HCT116 (cell line): ENCODE results near the gene SCGN. TPM values are rescaled to one million over a fixed set of nuclear protein-coding genes. Genes with fewer than 3 reads are reported as not detected.

ENCODE experiments used
- ATAC-seq: fragments of 200-7000 bp; cut with Tn5 transposase; 2 replicates; pipeline ENCODE4 v1.9.1; 2020; ENCODE audit warnings: mild to moderate bottlenecking, moderate library complexity
- BruUV-seq: library from RNA; stranded (reverse); fragments of 400-500 nt; replicated peaks from 2 replicates; lab custom pipeline; 2021; lab: Mats Ljungman, UMichigan
- CTCF ChIA-PET: fragments of 300-600 bp; sonication (Branson Sonifier 250); formaldehyde crosslinking; loops from one replicate; lab custom pipeline; 2021; ENCODE audit warnings: antibody characterized with exemption; lab: Charles Lee
- POLR2A ChIA-PET: fragments of 300-600, 350-600 bp; sonication (Branson Sonifier 250); formaldehyde crosslinking; loops from one replicate; lab custom pipeline; 2021; ENCODE audit warnings: antibody characterized with exemption; lab: Charles Lee
- RAD21 ChIA-PET, 2 experiments: fragments of 300-600 bp; sonication (Branson Sonifier 250); formaldehyde crosslinking; loops; one replicate each; lab custom pipeline; 2023; ENCODE audit warnings: low total read pairs in 2 of 2; ENCODE audit not compliant: uncharacterized antibody in 2 of 2, unreplicated experiment in 2 of 2, low non-redundant PET in 1 of 2; lab: Charles Lee
- DNase-seq: peaks from one replicate; pipeline ENCODE4 v3.0.0-alpha.2; 2010; ENCODE audit warnings: low read depth, low spot score
- H2AFZ ChIP-seq: fragments of 200-600 bp; shearing (Covaris generic), sonication (generic); 2 replicates; pipeline ENCODE4 v1.6.1; 2017; ENCODE audit warnings: low read depth, mixed run types, mixed read lengths, antibody characterized with exemption, low read length; ENCODE audit not compliant: poor library complexity, severe bottlenecking
- H3K27ac ChIP-seq: 2 replicates; pipeline ENCODE4 v1.5.1; 2012; ENCODE audit warnings: low read depth, low read length
- H3K27me3 ChIP-seq: fragments of 200-600 bp; sonication (generic); 2 replicates; pipeline ENCODE4 v1.6.1; 2016; ENCODE audit warnings: mixed run types, low read length, mixed read lengths; ENCODE audit not compliant: insufficient read depth
- H3K36me3 ChIP-seq, 2 experiments: fragments of 200-500 bp in 1 of 2; fragments of 200-600 bp in 1 of 2; sonication (Bioruptor generic) in 1 of 2; sonication (generic) in 1 of 2; 2 replicates each; pipeline versions ENCODE4 v1.5.1 to v1.6.1; 2014 to 2016; ENCODE audit warnings: low read length in 2 of 2, inconsistent platforms in 1 of 2, mixed read lengths in 1 of 2, mixed run types in 1 of 2; ENCODE audit not compliant: insufficient read depth in 2 of 2, control insufficient read depth in 1 of 2
- H3K4me1 ChIP-seq, 2 experiments: fragments of 200-600 bp in 1 of 2; sonication (generic) in 1 of 2; 2 replicates each; pipeline versions ENCODE4 v1.5.1 to v1.6.1; 2012 to 2017; ENCODE audit warnings: low read length in 2 of 2, inconsistent platforms in 1 of 2, mild to moderate bottlenecking in 1 of 2, mixed read lengths in 1 of 2, mixed run types in 1 of 2, moderate library complexity in 1 of 2; ENCODE audit not compliant: insufficient read depth in 2 of 2, control insufficient read depth in 1 of 2
- H3K4me2 ChIP-seq: fragments of 200-600 bp; sonication (generic); 2 replicates; pipeline ENCODE4 v1.6.1; 2017; ENCODE audit warnings: mixed run types, low read length, mixed read lengths
- H3K4me3 ChIP-seq, 2 experiments: fragments of 200-600 bp in 1 of 2; sonication (generic) in 1 of 2; replicated peaks in 1 of 2; 2 replicates each; pipeline ENCODE4 v1.5.1; 2011 to 2016; ENCODE audit warnings: low read length in 2 of 2, control low read depth in 1 of 2, low read depth in 1 of 2, mild to moderate bottlenecking in 1 of 2, mixed read lengths in 1 of 2, mixed run types in 1 of 2
- H3K79me2 ChIP-seq: fragments of 200-600 bp; sonication (generic); 2 replicates; pipeline ENCODE4 v1.6.1; 2017; ENCODE audit warnings: mild to moderate bottlenecking, mixed run types, low read length, moderate library complexity, mixed read lengths; ENCODE audit not compliant: insufficient read depth
- H3K9ac ChIP-seq: fragments of 200-600 bp; sonication (generic); 2 replicates; pipeline ENCODE4 v1.6.1; 2016; ENCODE audit warnings: low read length, mixed read lengths
- H3K9me2 ChIP-seq: fragments of 200-600 bp; sonication (generic), shearing (Covaris generic); 2 replicates; pipeline ENCODE4 v1.6.1; 2017; ENCODE audit warnings: mixed run types, mild to moderate bottlenecking, moderate library complexity; ENCODE audit not compliant: insufficient read depth
- H3K9me3 ChIP-seq, 2 experiments: fragments of 200-500 bp in 1 of 2; fragments of 200-600 bp in 1 of 2; sonication (Bioruptor generic) in 1 of 2; sonication (generic) in 1 of 2; 2 replicates each; pipeline ENCODE4 v1.6.1; 2014 to 2017; ENCODE audit warnings: low read length in 2 of 2, mixed read lengths in 2 of 2, inconsistent platforms in 1 of 2, low read depth in 1 of 2, mild to moderate bottlenecking in 1 of 2, mixed run types in 1 of 2, moderate library complexity in 1 of 2; ENCODE audit not compliant: control insufficient read depth in 1 of 2, insufficient read depth in 1 of 2
- H4K20me1 ChIP-seq: fragments of 200-600 bp; sonication (generic), shearing (Covaris generic); 2 replicates; pipeline ENCODE4 v1.6.1; 2017; ENCODE audit warnings: mixed run types, mild to moderate bottlenecking, moderate library complexity; ENCODE audit not compliant: insufficient read depth
- EGR1 ChIP-seq: IDR thresholded peaks from 2 replicates; pipeline ENCODE4 v1.6.1; 2012; ENCODE audit warnings: low read depth
- ELF1 ChIP-seq: IDR thresholded peaks from 2 replicates; pipeline ENCODE4 v1.6.1; 2012; ENCODE audit warnings: low read depth, borderline replicate concordance
- EZH2 ChIP-seq: fragments of 200-600 bp; sonication (generic); IDR thresholded peaks from 2 replicates; pipeline ENCODE4 v1.6.1; 2017; ENCODE audit warnings: antibody characterized with exemption, mixed run types
- FOSL1 ChIP-seq: IDR thresholded peaks from 2 replicates; pipeline ENCODE4 v1.6.1; 2012; ENCODE audit warnings: low read depth
- SP1 ChIP-seq: IDR thresholded peaks from 2 replicates; pipeline ENCODE4 v1.6.1; 2012; ENCODE audit warnings: low read depth
- SRF ChIP-seq: IDR thresholded peaks from 2 replicates; pipeline ENCODE4 v1.6.1; 2012; ENCODE audit warnings: low read depth
- TCF7L2 ChIP-seq: IDR thresholded peaks from 2 replicates; pipeline ENCODE4 v1.7.0; 2011; ENCODE audit warnings: borderline replicate concordance, inconsistent platforms; ENCODE audit not compliant: insufficient read depth, insufficient read length; ENCODE audit errors: extremely low read depth
- YY1 ChIP-seq: IDR thresholded peaks from 2 replicates; pipeline ENCODE4 v1.6.1; 2011; ENCODE audit warnings: low read length, low read depth, moderate library complexity, mild to moderate bottlenecking; ENCODE audit not compliant: insufficient replicate concordance; ENCODE audit errors: extremely low read depth
- ZFX ChIP-seq: fragments of 450-650 bp; IDR thresholded peaks from 2 replicates; pipeline ENCODE4 v1.6.1; 2017
- ZNF274 ChIP-seq: fragments of 200-500 bp; sonication (Bioruptor generic); IDR thresholded peaks from 2 replicates; pipeline ENCODE4 v1.6.1; 2014; ENCODE audit warnings: mild to moderate bottlenecking, low read depth, low read length, inconsistent platforms
- intact Hi-C: fragments of 100-400 bp; cut with micrococcal nuclease; formaldehyde crosslinking; loops from 2 replicates; pipeline ENCODE4 v1.10.0; 2022
- total RNA-seq: library from RNA; stranded (reverse); gene quantifications from one replicate; pipeline ENCODE4 v1.2.1, GENCODE V29; 2021; ENCODE audit not compliant: unreplicated experiment
- TF ChIP-seq, protein P1 (sequence below): IDR thresholded peaks from 2 replicates; pipeline ENCODE4 v1.6.1; 2012
- TF ChIP-seq, protein P2 (sequence below): IDR thresholded peaks from 2 replicates; pipeline ENCODE4 v1.6.1; 2012; ENCODE audit warnings: low read depth

Gene SCGN
- total RNA-seq, 1 experiment from 2014 or later: not detected

DNA sequence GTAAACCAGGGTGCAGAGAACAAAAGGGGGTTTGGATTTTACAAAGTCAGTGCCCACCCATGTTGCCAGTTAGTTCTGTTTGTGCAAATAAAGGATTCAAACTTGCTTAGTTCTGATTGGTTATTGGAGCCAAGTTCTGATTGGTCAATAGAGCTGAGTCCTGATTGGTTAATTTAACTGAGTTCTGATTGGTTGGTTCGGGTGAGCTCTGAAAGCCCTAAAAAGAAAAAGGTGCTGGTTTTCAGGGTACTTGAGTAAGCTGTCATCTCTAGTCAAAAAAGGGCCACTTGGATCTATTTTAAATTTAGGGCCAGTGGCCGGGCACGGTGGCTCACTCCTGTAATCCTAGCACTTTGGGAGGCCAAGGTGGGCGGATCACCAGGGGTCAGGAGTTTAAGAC, 47.6 kb downstream of the SCGN start:
- no peaks in the 10 kb centered on the region for H3K4me1 ChIP-seq
- no peaks in the 10 kb centered on the region for H3K36me3 ChIP-seq
- H3K79me2 ChIP-seq: no peaks in the 10 kb centered on the region
- intact Hi-C loops: no loop called here
- H3K9me3 ChIP-seq: no peaks in the 10 kb centered on the region
- H3K9ac ChIP-seq: no peak overlapping the region
- RAD21 ChIA-PET: interaction anchor here in 1 of 2 experiments (0.7 kb wide), 1 partner anchor 20 kb away, joined by 3 read pairs; no protein-coding TSS in a partner anchor
- TF ChIP-seq, protein P1, sequence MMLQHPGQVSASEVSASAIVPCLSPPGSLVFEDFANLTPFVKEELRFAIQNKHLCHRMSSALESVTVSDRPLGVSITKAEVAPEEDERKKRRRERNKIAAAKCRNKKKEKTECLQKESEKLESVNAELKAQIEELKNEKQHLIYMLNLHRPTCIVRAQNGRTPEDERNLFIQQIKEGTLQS: no peak
- TF ChIP-seq SP1: no peak
- no peak for TF ChIP-seq SRF
- no peak for TF ChIP-seq FOSL1
- TF ChIP-seq EZH2: no peak
- no peak for TF ChIP-seq ZNF274
- TF ChIP-seq ZFX: no peak
- no peak for TF ChIP-seq TCF7L2
- no peak for TF ChIP-seq YY1
- TF ChIP-seq, protein P2, sequence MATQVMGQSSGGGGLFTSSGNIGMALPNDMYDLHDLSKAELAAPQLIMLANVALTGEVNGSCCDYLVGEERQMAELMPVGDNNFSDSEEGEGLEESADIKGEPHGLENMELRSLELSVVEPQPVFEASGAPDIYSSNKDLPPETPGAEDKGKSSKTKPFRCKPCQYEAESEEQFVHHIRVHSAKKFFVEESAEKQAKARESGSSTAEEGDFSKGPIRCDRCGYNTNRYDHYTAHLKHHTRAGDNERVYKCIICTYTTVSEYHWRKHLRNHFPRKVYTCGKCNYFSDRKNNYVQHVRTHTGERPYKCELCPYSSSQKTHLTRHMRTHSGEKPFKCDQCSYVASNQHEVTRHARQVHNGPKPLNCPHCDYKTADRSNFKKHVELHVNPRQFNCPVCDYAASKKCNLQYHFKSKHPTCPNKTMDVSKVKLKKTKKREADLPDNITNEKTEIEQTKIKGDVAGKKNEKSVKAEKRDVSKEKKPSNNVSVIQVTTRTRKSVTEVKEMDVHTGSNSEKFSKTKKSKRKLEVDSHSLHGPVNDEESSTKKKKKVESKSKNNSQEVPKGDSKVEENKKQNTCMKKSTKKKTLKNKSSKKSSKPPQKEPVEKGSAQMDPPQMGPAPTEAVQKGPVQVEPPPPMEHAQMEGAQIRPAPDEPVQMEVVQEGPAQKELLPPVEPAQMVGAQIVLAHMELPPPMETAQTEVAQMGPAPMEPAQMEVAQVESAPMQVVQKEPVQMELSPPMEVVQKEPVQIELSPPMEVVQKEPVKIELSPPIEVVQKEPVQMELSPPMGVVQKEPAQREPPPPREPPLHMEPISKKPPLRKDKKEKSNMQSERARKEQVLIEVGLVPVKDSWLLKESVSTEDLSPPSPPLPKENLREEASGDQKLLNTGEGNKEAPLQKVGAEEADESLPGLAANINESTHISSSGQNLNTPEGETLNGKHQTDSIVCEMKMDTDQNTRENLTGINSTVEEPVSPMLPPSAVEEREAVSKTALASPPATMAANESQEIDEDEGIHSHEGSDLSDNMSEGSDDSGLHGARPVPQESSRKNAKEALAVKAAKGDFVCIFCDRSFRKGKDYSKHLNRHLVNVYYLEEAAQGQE: no peak
- TF ChIP-seq ELF1: no peak
- TF ChIP-seq EGR1: no peak
- H3K4me3 ChIP-seq: no peak overlapping the region
- no peak overlapping the region for H3K27ac ChIP-seq
- POLR2A ChIA-PET: no interaction called here
- no peak for DNase-seq
- no peaks in the 10 kb centered on the region for H3K27me3 ChIP-seq
- CTCF ChIA-PET: no interaction called here
- no peak overlapping the region for H2AFZ ChIP-seq
- no TSS peak for BruUV-seq
- H3K9me2 ChIP-seq: no peaks in the 10 kb centered on the region
- no peaks in the 10 kb centered on the region for H4K20me1 ChIP-seq
- ATAC-seq: no peak
- no peak overlapping the region for H3K4me2 ChIP-seq
